ENCODE measurements around the gene TNFSF10. TPM values are rescaled to one million over a fixed set of nuclear protein-coding genes. Genes with fewer than 3 reads are reported as not detected.

The TNFSF10 gene
- total RNA-seq, 1 experiment from 2014 or later: not detected

GRCh38 chr3:172560586-172560985 lies 37.4 kb upstream of the TNFSF10 start:
- H3K27ac ChIP-seq (ENCODE audit: low read length): no peak overlapping the region
- no peaks in the 10 kb centered on the region for H3K9me2 ChIP-seq (replicated peaks; ENCODE audit: insufficient read depth, low read length)
- no peaks in the 10 kb centered on the region for H3K36me3 ChIP-seq (ENCODE audit: insufficient read depth, low read length)
- H3K9ac ChIP-seq (ENCODE audit: low read length): no peak overlapping the region
- H3K4me1 ChIP-seq (ENCODE audit: low read length): no peaks in the 10 kb centered on the region
- DNase-seq: no peak
- H2AFZ ChIP-seq (ENCODE audit: low read length): no peak overlapping the region
- H3K79me2 ChIP-seq (ENCODE audit: low read length): no peaks in the 10 kb centered on the region
- H3K4me2 ChIP-seq (ENCODE audit: low read depth, low read length, poor library complexity, severe bottlenecking): no peak overlapping the region
- no peaks in the 10 kb centered on the region for H3K9me3 ChIP-seq (ENCODE audit: low read length)
- H3K27me3 ChIP-seq (ENCODE audit: low read length): no peaks in the 10 kb centered on the region
- no peaks in the 10 kb centered on the region for H4K20me1 ChIP-seq (ENCODE audit: insufficient read depth, low read depth, low read length)
- H3K4me3 ChIP-seq (ENCODE audit: low read length): no peak overlapping the region

GRCh38 chr3:172560026-172560425 lies 36.8 kb upstream of the TNFSF10 start:
- no peak overlapping the region for H3K9ac ChIP-seq (ENCODE audit: low read length)
- H3K4me2 ChIP-seq (ENCODE audit: low read depth, low read length, poor library complexity, severe bottlenecking): no peak overlapping the region

GRCh38 chr3:172559020-172559419 lies 35.8 kb upstream of the TNFSF10 start:
- H2AFZ ChIP-seq (ENCODE audit: low read length): no peak overlapping the region
- no peak overlapping the region for H3K4me3 ChIP-seq (ENCODE audit: low read length)
- H3K4me1 ChIP-seq (ENCODE audit: low read length): no peaks in the 10 kb centered on the region
- no peaks in the 10 kb centered on the region for H3K36me3 ChIP-seq (ENCODE audit: insufficient read depth, low read length)
- H3K4me2 ChIP-seq (ENCODE audit: low read depth, low read length, poor library complexity, severe bottlenecking): no peak overlapping the region
- no peak for DNase-seq
- no peaks in the 10 kb centered on the region for H3K9me3 ChIP-seq (ENCODE audit: low read length)
- H3K27me3 ChIP-seq (ENCODE audit: low read length): no peaks in the 10 kb centered on the region
- H3K79me2 ChIP-seq (ENCODE audit: low read length): no peaks in the 10 kb centered on the region
- H4K20me1 ChIP-seq (ENCODE audit: insufficient read depth, low read depth, low read length): no peaks in the 10 kb centered on the region
- no peak overlapping the region for H3K27ac ChIP-seq (ENCODE audit: low read length)
- H3K9me2 ChIP-seq (replicated peaks; ENCODE audit: insufficient read depth, low read length): no peaks in the 10 kb centered on the region
- H3K9ac ChIP-seq (ENCODE audit: low read length): no peak overlapping the region

More at GRCh38 chr3:172560026-172560425, 36.8 kb upstream of the TNFSF10 start:
- H3K27ac ChIP-seq (ENCODE audit: low read length): no peak overlapping the region
- no peak overlapping the region for H3K4me3 ChIP-seq (ENCODE audit: low read length)
- H3K36me3 ChIP-seq (ENCODE audit: insufficient read depth, low read length): no peaks in the 10 kb centered on the region
- H3K4me1 ChIP-seq (ENCODE audit: low read length): no peaks in the 10 kb centered on the region
- no peaks in the 10 kb centered on the region for H4K20me1 ChIP-seq (ENCODE audit: insufficient read depth, low read depth, low read length)
- H2AFZ ChIP-seq (ENCODE audit: low read length): no peak overlapping the region
- no peaks in the 10 kb centered on the region for H3K9me3 ChIP-seq (ENCODE audit: low read length)
- no peak for DNase-seq
- H3K27me3 ChIP-seq (ENCODE audit: low read length): no peaks in the 10 kb centered on the region
- H3K79me2 ChIP-seq (ENCODE audit: low read length): no peaks in the 10 kb centered on the region
- no peaks in the 10 kb centered on the region for H3K9me2 ChIP-seq (replicated peaks; ENCODE audit: insufficient read depth, low read length)

- no peak overlapping the region for H3K4me3 ChIP-seq (ENCODE audit: low read length)
- H3K79me2 ChIP-seq (ENCODE audit: low read length): no peaks in the 10 kb centered on the region
- no peaks in the 10 kb centered on the region for H3K36me3 ChIP-seq (ENCODE audit: insufficient read depth, low read length)
- no peak overlapping the region for H2AFZ ChIP-seq (ENCODE audit: low read length)
- H3K9ac ChIP-seq (ENCODE audit: low read length): no peak overlapping the region
- H3K4me1 ChIP-seq (ENCODE audit: low read length): no peaks in the 10 kb centered on the region
- no peaks in the 10 kb centered on the region for H3K27me3 ChIP-seq (ENCODE audit: low read length)
- H3K27ac ChIP-seq (ENCODE audit: low read length): no peak overlapping the region
- H4K20me1 ChIP-seq (ENCODE audit: insufficient read depth, low read depth, low read length): no peaks in the 10 kb centered on the region
- no peak overlapping the region for H3K4me2 ChIP-seq (ENCODE audit: low read depth, low read length, poor library complexity, severe bottlenecking)
- H3K9me3 ChIP-seq (ENCODE audit: low read length): no peaks in the 10 kb centered on the region
- no peaks in the 10 kb centered on the region for H3K9me2 ChIP-seq (replicated peaks; ENCODE audit: insufficient read depth, low read length)
- no peak for DNase-seq
Observed at GRCh38 chr3:172557515-172558220, 34.4 kb upstream of the TNFSF10 start.

- H3K4me2 ChIP-seq (ENCODE audit: low read depth, low read length, poor library complexity, severe bottlenecking): no peak overlapping the region
- no peak for DNase-seq
- H3K36me3 ChIP-seq (ENCODE audit: insufficient read depth, low read length): no peaks in the 10 kb centered on the region
Observed at GRCh38 chr3:172553526-172554252, 30.5 kb upstream of the TNFSF10 start.

GRCh38 chr3:172552607-172553006 lies 29.4 kb upstream of the TNFSF10 start:
- Histone ChIP-seq H3K4me3 (ENCODE audit: low read length) (no peak overlapping the region), H3K27me3 (ENCODE audit: low read length) (no peaks in the 10 kb centered on the region), H3K9me2 (replicated peaks; ENCODE audit: insufficient read depth, low read length) (no peaks in the 10 kb centered on the region), H3K79me2 (ENCODE audit: low read length) (no peaks in the 10 kb centered on the region), H3K36me3 (ENCODE audit: insufficient read depth, low read length) (no peaks in the 10 kb centered on the region), H3K9me3 (ENCODE audit: low read length) (no peaks in the 10 kb centered on the region), H3K9ac (ENCODE audit: low read length) (no peak overlapping the region), H4K20me1 (ENCODE audit: insufficient read depth, low read depth, low read length) (no peaks in the 10 kb centered on the region), H3K4me1 (ENCODE audit: low read length) (no peaks in the 10 kb centered on the region), H3K27ac (ENCODE audit: low read length) (no peak overlapping the region), H3K4me2 (ENCODE audit: low read depth, low read length, poor library complexity, severe bottlenecking) (no peak overlapping the region), H2AFZ (ENCODE audit: low read length) (no peak overlapping the region)
- DNase-seq: no peak

More at GRCh38 chr3:172553526-172554252, 30.5 kb upstream of the TNFSF10 start:
- no peaks in the 10 kb centered on the region for H3K4me1 ChIP-seq (ENCODE audit: low read length)
- no peak overlapping the region for H2AFZ ChIP-seq (ENCODE audit: low read length)
- H3K27me3 ChIP-seq (ENCODE audit: low read length): no peaks in the 10 kb centered on the region
- no peak overlapping the region for H3K9ac ChIP-seq (ENCODE audit: low read length)
- H3K9me3 ChIP-seq (ENCODE audit: low read length): no peaks in the 10 kb centered on the region
- no peaks in the 10 kb centered on the region for H3K9me2 ChIP-seq (replicated peaks; ENCODE audit: insufficient read depth, low read length)
- H3K4me3 ChIP-seq (ENCODE audit: low read length): no peak overlapping the region
- no peaks in the 10 kb centered on the region for H3K79me2 ChIP-seq (ENCODE audit: low read length)
- H4K20me1 ChIP-seq (ENCODE audit: insufficient read depth, low read depth, low read length): no peaks in the 10 kb centered on the region
- no peak overlapping the region for H3K27ac ChIP-seq (ENCODE audit: low read length)

- Histone ChIP-seq H3K79me2 (ENCODE audit: low read length) (no peaks in the 10 kb centered on the region), H3K4me3 (ENCODE audit: low read length) (no peak overlapping the region), H3K4me2 (ENCODE audit: low read depth, low read length, poor library complexity, severe bottlenecking) (no peak overlapping the region), H3K36me3 (ENCODE audit: insufficient read depth, low read length) (no peaks in the 10 kb centered on the region), H3K27me3 (ENCODE audit: low read length) (no peaks in the 10 kb centered on the region), H3K27ac (ENCODE audit: low read length) (no peak overlapping the region), H3K9ac (ENCODE audit: low read length) (no peak overlapping the region), H3K4me1 (ENCODE audit: low read length) (no peaks in the 10 kb centered on the region), H2AFZ (ENCODE audit: low read length) (no peak overlapping the region), H4K20me1 (ENCODE audit: insufficient read depth, low read depth, low read length) (no peaks in the 10 kb centered on the region), H3K9me2 (replicated peaks; ENCODE audit: insufficient read depth, low read length) (no peaks in the 10 kb centered on the region), H3K9me3 (ENCODE audit: low read length) (no peaks in the 10 kb centered on the region)
- no peak for DNase-seq
Observed at GRCh38 chr3:172551874-172552273, 28.6 kb upstream of the TNFSF10 start.

GRCh38 chr3:172550347-172550943 lies 27.2 kb upstream of the TNFSF10 start:
- Histone ChIP-seq H3K9ac (ENCODE audit: low read length) (no peak overlapping the region), H3K4me1 (ENCODE audit: low read length) (no peaks in the 10 kb centered on the region), H3K36me3 (ENCODE audit: insufficient read depth, low read length) (no peaks in the 10 kb centered on the region), H3K79me2 (ENCODE audit: low read length) (no peaks in the 10 kb centered on the region), H3K27ac (ENCODE audit: low read length) (no peak overlapping the region), H3K4me3 (ENCODE audit: low read length) (no peak overlapping the region), H3K27me3 (ENCODE audit: low read length) (no peaks in the 10 kb centered on the region), H4K20me1 (ENCODE audit: insufficient read depth, low read depth, low read length) (no peaks in the 10 kb centered on the region), H3K9me3 (ENCODE audit: low read length) (no peaks in the 10 kb centered on the region), H3K4me2 (ENCODE audit: low read depth, low read length, poor library complexity, severe bottlenecking) (no peak overlapping the region), H2AFZ (ENCODE audit: low read length) (no peak overlapping the region), H3K9me2 (replicated peaks; ENCODE audit: insufficient read depth, low read length) (no peaks in the 10 kb centered on the region)
- DNase-seq: no peak

Measured in Karpas-422 (cell line).